Mesodermal cell (in vitro differentiated cells): ENCODE data around the gene SYNGR2.
"Not testable (repeated sequence)": the region's sequence is repeated elsewhere in the genome, so short reads cannot be mapped to it uniquely, and the experiment has no call there.

Experiments used
- H3K27ac ChIP-seq: 2 replicates; pipeline ENCODE4 v1.7.0; 2013; ENCODE audit warnings: mild to moderate bottlenecking, low read depth, low read length, moderate library complexity; ENCODE audit not compliant: severe bottlenecking
- H3K36me3 ChIP-seq: 2 replicates; pipeline ENCODE4 v1.7.1; 2013; ENCODE audit warnings: mild to moderate bottlenecking, low read length, moderate library complexity; ENCODE audit not compliant: control insufficient read depth, insufficient read depth
- H3K4me1 ChIP-seq: one replicate; pipeline ENCODE4 v1.7.1; 2013; ENCODE audit warnings: mild to moderate bottlenecking, low read length; ENCODE audit not compliant: insufficient read depth, control insufficient read depth, poor library complexity, severe bottlenecking
- H3K4me3 ChIP-seq: 2 replicates; pipeline ENCODE4 v1.7.0; 2013; ENCODE audit warnings: low read length, control low read depth, mild to moderate bottlenecking; ENCODE audit not compliant: insufficient read depth, poor library complexity, severe bottlenecking; ENCODE audit errors: extremely low read depth
- H3K9me3 ChIP-seq: 2 replicates; pipeline ENCODE4 v1.7.1; 2013; ENCODE audit warnings: mild to moderate bottlenecking, low read length, moderate library complexity; ENCODE audit not compliant: control insufficient read depth
- WGBS, 2 experiments: methylation state at CpG; one replicate each; pipeline ENCODE4 v1.1.5; 2013; ENCODE audit warnings: missing lambda C conversion rate in 2 of 2; ENCODE audit not compliant: insufficient coverage in 2 of 2; 5-methylcytosine and 5-hydroxymethylcytosine counted together

The SYNGR2 gene

DNA sequence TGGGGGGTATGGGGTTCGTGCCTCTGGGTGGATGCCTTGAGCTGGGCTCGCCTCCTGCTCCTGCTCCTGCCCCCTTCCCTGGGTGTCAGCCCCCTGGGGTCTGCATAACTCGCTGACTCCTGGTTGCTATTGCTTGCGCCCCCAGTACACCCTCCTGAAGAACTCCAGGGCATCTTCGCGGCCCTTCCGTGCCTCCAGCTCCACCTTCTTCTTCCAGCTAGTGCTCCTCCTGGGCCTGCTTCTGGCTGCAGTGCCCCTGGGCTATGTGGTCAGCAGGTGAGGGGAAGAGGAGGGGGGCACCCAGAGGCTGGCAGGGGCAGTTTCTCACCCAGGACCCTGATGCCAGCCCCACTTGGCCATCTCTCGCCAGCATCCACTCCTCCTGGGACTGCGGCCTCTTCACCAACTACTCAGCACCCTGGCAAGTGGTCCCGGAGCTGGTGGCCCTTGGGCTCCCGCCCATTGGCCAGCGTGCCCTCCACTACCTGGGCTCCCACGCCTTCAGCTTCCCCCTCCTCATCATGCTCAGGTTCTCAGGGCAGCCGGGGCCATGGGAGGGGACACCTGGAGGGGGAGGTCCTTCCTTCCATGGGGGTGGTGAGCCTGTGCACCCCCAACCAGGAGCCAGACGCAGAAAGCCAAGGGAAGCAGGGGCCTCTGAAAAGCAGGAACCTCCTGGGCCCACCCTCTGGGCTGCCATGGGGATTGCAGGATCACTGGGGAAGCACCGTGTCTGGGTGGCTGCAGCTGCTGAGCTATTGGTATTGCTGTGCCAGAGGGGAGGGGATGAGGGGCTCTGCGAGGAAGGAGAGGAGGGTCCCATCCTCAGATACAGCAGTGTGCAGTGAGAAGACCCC, 29.9 kb upstream of the SYNGR2 start:
- Histone ChIP-seq H3K36me3 (no peaks in the 10 kb centered on the region), H3K4me3 (no peak overlapping the region), H3K27ac (no peak overlapping the region), H3K4me1 (peaks cover 5% of the 10 kb centered on the region), H3K9me3 (no peaks in the 10 kb centered on the region)
- WGBS, 2 experiments: 83 to 87% methylated on average over 6 to 12 of the region's 17 CpGs

DNA sequence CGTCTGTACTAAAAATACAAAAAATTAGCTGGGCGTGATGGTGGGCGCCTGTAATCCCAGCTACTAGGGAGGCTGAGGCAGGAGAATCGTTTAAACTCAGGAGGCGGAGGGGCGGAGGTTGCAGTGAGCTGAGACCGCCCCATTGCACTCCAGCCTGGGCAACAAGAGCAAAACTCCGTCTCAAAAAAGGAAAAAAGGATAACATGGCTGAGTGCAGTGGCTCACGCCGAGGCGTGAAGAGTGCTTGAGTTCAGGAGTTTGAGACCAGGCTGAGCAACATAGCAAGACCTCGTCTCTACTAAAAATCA, 28.6 kb upstream of the SYNGR2 start:
- not testable (repeated sequence) for H3K4me1 ChIP-seq, H3K9me3 ChIP-seq, H3K4me3 ChIP-seq, H3K27ac ChIP-seq, H3K36me3 ChIP-seq
- WGBS, 2 experiments: 92 to 93% methylated on average over 12 of the region's 12 CpGs

GRCh38 chr17:78140169-78141051, 28.0 kb upstream of the SYNGR2 start:
- Histone ChIP-seq H3K4me1 (peaks cover 5% of the 10 kb centered on the region), H3K9me3 (no peaks in the 10 kb centered on the region), H3K27ac (no peak overlapping the region), H3K36me3 (no peaks in the 10 kb centered on the region), H3K4me3 (no peak overlapping the region)
- 50 to 52% methylated on average over 50 to 53 of the region's 58 CpGs for whole genome bisulfite sequencing, 2 experiments

DNA sequence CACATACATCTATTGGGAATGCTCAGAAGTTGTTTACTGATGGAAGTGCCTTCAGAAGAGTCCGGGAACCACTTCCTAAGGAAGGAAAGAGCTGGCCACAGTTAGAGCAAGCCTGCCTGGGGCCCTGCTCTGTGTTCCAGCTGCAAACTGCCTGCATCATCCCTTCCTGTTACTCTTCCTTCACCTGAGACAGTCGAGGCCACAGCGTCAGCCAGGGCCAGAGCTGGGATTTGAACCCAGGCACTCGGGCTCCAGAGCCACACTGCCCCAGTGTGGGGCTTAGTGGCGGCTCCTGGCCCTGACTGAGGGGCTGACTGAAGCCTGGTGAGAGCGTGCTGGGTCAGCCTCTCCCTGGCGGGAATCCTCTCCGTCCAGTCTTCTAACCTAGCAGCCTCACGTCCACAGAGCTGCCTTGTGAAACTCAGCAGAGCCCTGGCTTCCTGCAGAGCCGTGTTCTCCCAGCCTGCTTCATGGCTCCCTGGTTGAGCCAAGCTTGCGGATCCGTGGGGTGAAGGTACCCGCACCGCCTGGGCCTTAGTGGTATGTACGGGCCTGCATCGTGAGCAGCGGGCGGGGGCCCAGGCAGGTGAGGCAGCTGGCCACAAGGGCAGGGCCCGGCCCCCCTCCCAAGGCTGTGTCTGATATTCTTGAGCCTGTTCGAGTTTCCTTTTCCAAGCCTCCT, 26.8 kb upstream of the SYNGR2 start:
- Histone ChIP-seq H3K9me3 (no peaks in the 10 kb centered on the region), H3K36me3 (no peaks in the 10 kb centered on the region), H3K27ac (no peak overlapping the region), H3K4me1 (peaks cover 5% of the 10 kb centered on the region), H3K4me3 (no peak overlapping the region)
- 91 to 96% methylated on average over 12 to 18 of the region's 20 CpGs for WGBS, 2 experiments

DNA sequence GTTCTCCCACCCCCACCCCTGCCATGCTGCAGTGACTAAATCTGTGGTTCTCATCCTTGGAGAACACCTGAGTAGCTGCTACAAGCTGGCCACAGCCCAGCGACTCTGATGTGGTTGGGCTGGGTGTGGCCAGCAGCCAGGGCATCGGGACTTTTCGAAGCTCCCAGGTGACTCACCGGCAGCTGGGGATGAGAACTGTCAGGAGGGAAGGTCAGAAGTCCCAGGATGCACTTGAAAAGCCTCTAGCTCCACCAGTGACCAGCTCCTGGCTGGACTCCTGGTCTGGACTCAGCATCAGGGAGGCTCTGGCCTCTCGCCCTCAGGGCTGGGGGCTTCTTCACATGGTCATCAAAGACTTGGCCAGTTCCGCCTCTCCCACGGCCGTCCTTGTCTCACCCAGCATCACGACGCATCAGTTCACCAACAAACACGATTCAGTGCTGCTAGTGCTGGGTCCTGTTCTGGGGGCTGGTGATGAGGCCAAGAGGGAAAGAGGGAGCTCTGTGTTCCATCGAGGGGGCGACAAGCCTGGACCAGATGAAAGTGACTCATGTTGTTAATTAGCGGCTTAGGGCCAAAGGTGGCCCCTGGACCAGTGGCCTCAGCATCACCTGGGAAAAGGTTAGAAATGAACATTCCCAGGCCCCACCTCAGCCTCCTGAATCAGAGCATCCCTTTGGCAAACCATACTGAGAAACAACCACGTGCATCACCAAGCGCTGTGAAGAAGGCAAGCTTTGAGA, 26.1 kb upstream of the SYNGR2 start:
- Histone ChIP-seq H3K9me3 (no peaks in the 10 kb centered on the region), H3K4me3 (no peak overlapping the region), H3K27ac (no peak overlapping the region), H3K36me3 (no peaks in the 10 kb centered on the region), H3K4me1 (peaks cover 5% of the 10 kb centered on the region)
- 92 to 94% methylated on average over 14 of the region's 16 CpGs for WGBS, 2 experiments

DNA sequence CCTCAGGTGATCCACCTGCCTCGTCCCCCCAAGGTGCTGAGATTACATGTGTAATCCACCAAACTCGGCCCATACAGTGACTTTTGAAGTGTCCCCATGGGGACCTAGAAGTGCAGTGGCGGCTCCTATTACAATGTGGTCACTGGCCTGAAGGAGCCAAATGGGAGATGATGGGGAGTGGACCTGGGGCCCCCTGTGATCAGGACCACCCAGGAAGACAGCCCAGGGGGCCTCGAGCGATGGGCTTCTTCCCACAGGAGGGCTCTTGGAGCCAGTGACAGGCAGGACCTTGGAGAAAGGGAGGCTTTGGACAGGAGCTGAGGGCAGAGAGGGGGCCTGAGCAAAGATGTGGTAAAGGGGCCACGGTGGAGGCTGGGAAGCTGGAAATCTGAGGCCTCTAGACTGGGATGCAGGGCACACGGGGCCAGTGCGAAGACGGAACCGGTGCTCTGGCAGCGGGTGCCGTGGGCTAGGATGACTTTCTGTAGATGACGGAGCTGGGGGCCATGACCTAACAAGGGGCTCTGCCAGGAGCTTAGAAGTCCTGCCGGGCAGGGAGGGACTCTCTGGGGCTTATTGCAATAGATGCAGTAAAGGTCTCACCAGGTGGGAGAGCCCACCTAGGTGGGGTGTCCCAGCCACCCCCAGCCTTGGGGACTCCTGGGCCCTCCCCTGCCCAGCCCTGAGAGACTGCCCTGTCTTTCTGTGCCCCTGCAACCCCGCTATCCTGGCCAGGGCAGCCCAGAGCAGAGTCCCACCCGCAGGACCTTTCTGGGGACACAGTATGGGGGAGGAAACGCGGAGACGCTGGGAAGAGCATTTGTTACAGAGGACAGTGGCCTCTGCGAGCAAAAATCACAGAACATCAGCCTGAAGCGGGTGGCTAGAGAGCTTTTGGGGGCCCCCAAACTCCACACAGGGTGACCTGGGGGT, 24.9 kb upstream of the SYNGR2 start:
- H3K4me3 ChIP-seq: no peak overlapping the region
- WGBS, 2 experiments: 89 to 96% methylated on average over 20 to 21 of the region's 21 CpGs
- H3K36me3 ChIP-seq: no peaks in the 10 kb centered on the region
- H3K4me1 ChIP-seq: peaks cover 5% of the 10 kb centered on the region
- H3K9me3 ChIP-seq: no peaks in the 10 kb centered on the region
- H3K27ac ChIP-seq: no peak overlapping the region

DNA sequence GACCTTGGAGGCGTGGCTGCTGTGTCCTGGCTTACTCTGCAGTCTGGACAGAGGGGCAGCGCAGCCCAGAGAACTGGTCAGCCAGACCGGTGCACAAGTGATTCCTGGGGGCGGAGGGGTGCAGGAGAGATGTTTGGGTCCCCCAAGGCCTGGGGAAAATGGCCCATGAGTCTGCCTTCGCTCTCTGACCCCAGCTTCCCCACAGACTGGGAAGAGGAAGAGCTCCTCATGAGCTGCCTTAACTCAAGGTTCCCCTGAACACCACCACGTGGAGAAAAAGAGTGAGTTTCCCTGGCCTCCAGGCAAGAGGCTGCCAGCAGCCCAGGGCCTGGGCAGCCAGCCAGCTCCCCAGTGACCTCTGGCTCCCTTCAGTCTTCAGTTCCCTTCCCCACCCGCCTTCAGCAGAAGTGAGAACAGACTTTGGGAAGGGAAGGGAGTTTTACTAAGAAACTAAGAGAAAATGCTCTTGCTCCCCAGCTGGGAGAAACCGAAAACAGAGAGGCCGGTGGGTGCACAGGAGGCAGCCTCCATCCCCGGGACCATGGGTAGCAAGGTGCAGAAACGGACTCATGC, 24.1 kb upstream of the SYNGR2 start:
- no peak overlapping the region for H3K27ac ChIP-seq
- H3K36me3 ChIP-seq: no peaks in the 10 kb centered on the region
- no peaks in the 10 kb centered on the region for H3K9me3 ChIP-seq
- 90 to 91% methylated on average over 7 to 10 of the region's 11 CpGs for WGBS, 2 experiments
- no peak overlapping the region for H3K4me3 ChIP-seq
- peaks cover 5% of the 10 kb centered on the region for H3K4me1 ChIP-seq

DNA sequence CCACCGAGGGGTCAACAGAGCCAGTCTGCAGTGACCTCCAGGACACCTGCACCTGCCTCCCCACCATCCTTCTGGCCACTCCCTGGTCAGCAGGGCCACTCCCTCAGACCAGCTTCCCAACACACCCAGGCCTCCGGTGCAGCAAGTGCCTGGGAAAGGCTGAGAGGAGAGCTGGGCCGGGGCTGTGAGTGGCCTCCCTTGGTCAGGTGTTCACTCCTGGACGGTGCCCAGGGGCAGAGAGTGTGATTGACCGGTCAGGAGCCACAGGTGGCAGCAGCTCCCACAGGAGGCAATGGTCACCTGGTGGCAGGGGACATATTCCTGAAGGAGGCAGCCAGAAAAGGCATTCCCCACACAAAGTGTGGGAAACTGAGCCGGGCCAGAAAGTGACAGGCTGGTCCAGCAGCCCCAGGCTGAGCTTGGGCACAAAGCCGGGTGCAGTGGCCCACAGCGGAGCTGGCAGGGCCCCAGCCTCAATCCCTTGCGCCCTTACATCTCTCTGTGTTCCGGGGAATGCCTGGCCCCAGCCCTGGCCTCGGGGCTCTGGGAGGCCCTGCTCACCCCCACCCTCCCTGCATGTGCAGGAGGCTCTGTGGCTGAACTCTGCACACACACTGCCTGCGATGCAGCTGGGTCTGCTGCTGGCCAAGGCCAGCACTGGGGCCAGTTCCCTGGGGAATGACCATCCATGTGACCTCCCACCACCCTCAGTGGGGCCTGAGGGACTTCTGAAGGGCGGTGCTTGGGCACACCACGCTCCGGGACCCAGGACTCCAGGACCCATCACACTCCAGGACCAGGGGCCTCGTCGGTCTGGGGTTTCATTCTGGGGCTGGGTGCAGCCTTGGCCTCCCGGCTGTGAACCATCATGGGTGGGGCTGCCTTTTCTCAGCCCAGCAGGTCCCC, 23.4 kb upstream of the SYNGR2 start:
- WGBS, 2 experiments: 93 to 94% methylated on average over 17 of the region's 18 CpGs
- Histone ChIP-seq H3K4me1 (peaks cover 5% of the 10 kb centered on the region), H3K36me3 (no peaks in the 10 kb centered on the region), H3K4me3 (no peak overlapping the region), H3K9me3 (no peaks in the 10 kb centered on the region), H3K27ac (no peak overlapping the region)

DNA sequence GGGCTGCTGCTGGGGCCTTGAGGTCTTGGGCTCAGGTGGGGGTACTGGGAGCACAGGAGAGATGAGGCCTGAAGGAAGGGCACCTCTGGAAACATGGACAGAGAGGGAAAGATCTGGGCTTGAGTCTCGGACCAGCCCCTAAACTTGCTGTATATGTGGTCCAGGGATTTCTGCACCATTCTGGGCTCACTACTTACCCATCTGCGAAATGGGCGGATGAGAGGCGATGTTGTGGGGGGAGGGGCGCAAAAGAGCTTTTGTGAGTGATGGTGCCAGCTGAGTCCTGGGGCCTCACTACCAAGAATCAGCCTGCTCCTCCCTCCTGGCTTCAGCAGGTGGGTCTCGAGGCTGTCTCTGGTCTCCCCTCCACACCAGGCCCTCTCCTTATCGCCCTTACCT, 21.9 kb upstream of the SYNGR2 start:
- Histone ChIP-seq H3K36me3 (no peaks in the 10 kb centered on the region), H3K4me3 (no peak overlapping the region), H3K4me1 (peaks cover 13% of the 10 kb centered on the region), H3K9me3 (no peaks in the 10 kb centered on the region), H3K27ac (no peak overlapping the region)
- WGBS, 2 experiments: 87 to 88% methylated on average over 3 to 5 of the region's 7 CpGs
